OCI-LY1 (cell line): Measurements from ENCODE around the gene SLC8A1.

ENCODE experiments used
- EZH2 ChIP-seq: fragments of 200-600 bp; sonication (generic), shearing (Covaris generic); IDR thresholded peaks from 2 replicates; pipeline ENCODE4 v1.8.0; 2017; ENCODE audit warnings: borderline replicate concordance, mixed run types, mild to moderate bottlenecking, antibody characterized with exemption, low read length, moderate library complexity, mixed read lengths
- TF ChIP-seq, protein P1 (sequence below): fragments of 200-600 bp; sonication (generic), shearing (Covaris generic); IDR thresholded peaks from 2 replicates; pipeline ENCODE4 v1.5.1; 2017; ENCODE audit warnings: mild to moderate bottlenecking, antibody characterized with exemption, low read length, moderate library complexity, mixed read lengths

DNA sequence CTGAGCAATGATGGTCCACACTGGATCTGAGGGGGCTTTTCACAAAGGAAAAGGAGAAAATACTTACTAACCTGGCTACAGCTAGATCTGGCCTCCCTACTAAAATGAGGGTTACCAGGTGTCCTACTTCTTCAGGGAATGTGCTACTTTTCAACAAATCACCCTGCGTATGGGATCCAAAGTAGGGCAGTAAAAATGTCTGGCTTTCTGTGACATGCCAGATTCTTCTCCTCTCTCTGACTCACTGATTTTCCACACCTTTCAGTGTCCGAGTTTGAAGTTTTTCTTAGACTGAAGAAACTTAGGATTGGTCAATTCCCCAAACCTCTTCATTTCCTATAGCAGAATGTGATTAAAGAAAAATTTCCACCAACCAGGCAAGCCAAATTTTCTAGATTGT, 71.2 kb downstream of the SLC8A1 start:
- TF ChIP-seq, protein P1, sequence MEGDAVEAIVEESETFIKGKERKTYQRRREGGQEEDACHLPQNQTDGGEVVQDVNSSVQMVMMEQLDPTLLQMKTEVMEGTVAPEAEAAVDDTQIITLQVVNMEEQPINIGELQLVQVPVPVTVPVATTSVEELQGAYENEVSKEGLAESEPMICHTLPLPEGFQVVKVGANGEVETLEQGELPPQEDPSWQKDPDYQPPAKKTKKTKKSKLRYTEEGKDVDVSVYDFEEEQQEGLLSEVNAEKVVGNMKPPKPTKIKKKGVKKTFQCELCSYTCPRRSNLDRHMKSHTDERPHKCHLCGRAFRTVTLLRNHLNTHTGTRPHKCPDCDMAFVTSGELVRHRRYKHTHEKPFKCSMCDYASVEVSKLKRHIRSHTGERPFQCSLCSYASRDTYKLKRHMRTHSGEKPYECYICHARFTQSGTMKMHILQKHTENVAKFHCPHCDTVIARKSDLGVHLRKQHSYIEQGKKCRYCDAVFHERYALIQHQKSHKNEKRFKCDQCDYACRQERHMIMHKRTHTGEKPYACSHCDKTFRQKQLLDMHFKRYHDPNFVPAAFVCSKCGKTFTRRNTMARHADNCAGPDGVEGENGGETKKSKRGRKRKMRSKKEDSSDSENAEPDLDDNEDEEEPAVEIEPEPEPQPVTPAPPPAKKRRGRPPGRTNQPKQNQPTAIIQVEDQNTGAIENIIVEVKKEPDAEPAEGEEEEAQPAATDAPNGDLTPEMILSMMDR = no peak
- TF ChIP-seq EZH2 = no peak
